GM12878 (cell line): ENCODE results near the gene FOXR2. TPM values are rescaled to one million over a fixed set of nuclear protein-coding genes. Genes with fewer than 3 reads are reported as not detected.

Source experiments
- ATAC-seq: fragments of 200-7000 bp; cut with Tn5 transposase; 3 replicates; pipeline ENCODE4 v1.9.1; 2020; ENCODE audit warnings: mild to moderate bottlenecking, moderate library complexity
- BruUV-seq: library from RNA; stranded (reverse); fragments of 400-500 nt; replicated peaks from 2 replicates; lab custom pipeline; 2021; lab: Mats Ljungman, UMichigan
- CTCF ChIA-PET: fragments of 300-600 bp; sonication (Branson Sonifier 250); formaldehyde crosslinking; extraction: SDS; loops from one replicate; lab custom pipeline; 2021; ENCODE audit warnings: inconsistent platforms; lab: Yijun Ruan, JAX
- POLR2A ChIA-PET: fragments of 350-600 bp; formaldehyde crosslinking; extraction: SDS; loops from one replicate; lab custom pipeline; 2021; ENCODE audit warnings: inconsistent platforms; lab: Charles Lee
- RAD21 ChIA-PET: fragments of 300-600 bp; sonication (Branson Sonifier 250); formaldehyde crosslinking; loops from one replicate; lab custom pipeline; 2023; ENCODE audit warnings: antibody characterized with exemption; ENCODE audit not compliant: unreplicated experiment; lab: Charles Lee
- SMC1A ChIA-PET: fragments of 300-600 bp; sonication (Branson Sonifier 250); formaldehyde crosslinking; loops from one replicate; lab custom pipeline; 2023; ENCODE audit not compliant: unreplicated experiment, uncharacterized antibody; lab: Charles Lee
- DNase-seq: peaks from one replicate; pipeline ENCODE4 v3.0.0-alpha.2; 2011; ENCODE audit warnings: low read depth, low spot score
- FAIRE-seq: peaks from 3 replicates; lab custom pipeline; 2011; peaks lifted over from hg19 to GRCh38; lab: Jason Lieb, UNC
- H2AFZ ChIP-seq: 2 replicates; pipeline ENCODE4 v1.6.0; 2011; ENCODE audit warnings: low read depth, low read length, control low read depth; ENCODE audit not compliant: control insufficient read depth
- H3K27ac ChIP-seq: 2 replicates; pipeline ENCODE4 v1.5.1; 2011; ENCODE audit warnings: control low read depth; ENCODE audit not compliant: control insufficient read depth, insufficient read depth
- H3K27me3 ChIP-seq, 2 experiments: replicated peaks in 1 of 2; 2 replicates each; pipeline versions ENCODE4 v1.6.0 to v1.6.1; 2011; ENCODE audit warnings: low read length in 1 of 2; ENCODE audit not compliant: control insufficient read depth in 2 of 2, insufficient read depth in 2 of 2
- H3K36me3 ChIP-seq, 2 experiments: 2 replicates each; pipeline ENCODE4 v1.5.1; 2011; ENCODE audit warnings: low read length in 1 of 2; ENCODE audit not compliant: control insufficient read depth in 2 of 2, insufficient read depth in 2 of 2
- H3K4me1 ChIP-seq: 2 replicates; pipeline ENCODE4 v1.6.1; 2011; ENCODE audit warnings: mild to moderate bottlenecking, low read length, moderate library complexity, mixed read lengths; ENCODE audit not compliant: control insufficient read depth, insufficient read depth
- H3K4me2 ChIP-seq: 2 replicates; pipeline ENCODE4 v1.6.0; 2011; ENCODE audit warnings: control low read depth; ENCODE audit not compliant: control insufficient read depth, insufficient read depth
- H3K4me3 ChIP-seq: fragments of 200-600 bp; sonication (generic); 2 replicates; pipeline ENCODE4 v1.5.1; 2016
- H3K79me2 ChIP-seq: 2 replicates; pipeline ENCODE4 v1.6.0; 2011; ENCODE audit warnings: low read length; ENCODE audit not compliant: control insufficient read depth, insufficient read depth
- H3K9ac ChIP-seq: 2 replicates; pipeline ENCODE4 v1.8.0; 2011; ENCODE audit warnings: low read length, control low read depth, mixed read lengths; ENCODE audit not compliant: control insufficient read depth, insufficient read depth
- H3K9me3 ChIP-seq: replicated peaks from 3 replicates; pipeline ENCODE4 v1.5.1; 2011; ENCODE audit warnings: mild to moderate bottlenecking, low read length; ENCODE audit not compliant: control insufficient read depth, insufficient read depth
- H4K20me1 ChIP-seq: 2 replicates; pipeline ENCODE4 v1.6.0; 2011; ENCODE audit not compliant: control insufficient read depth, insufficient read depth
- NFXL1 ChIP-seq: fragments of 450-650 bp; IDR thresholded peaks from 2 replicates; pipeline ENCODE4 v1.6.1; 2017; ENCODE audit warnings: antibody characterized with exemption, mild to moderate bottlenecking, borderline replicate concordance
- ZNF384 ChIP-seq: IDR thresholded peaks from 2 replicates; pipeline ENCODE4 v1.6.1; 2012; ENCODE audit warnings: low read depth, mild to moderate bottlenecking, low read length, improper control_type of control experiment, borderline replicate concordance
- WGBS: methylation state at CpG from one replicate; pipeline ENCODE4 v1.1.6; 2016; ENCODE audit warnings: low lambda C conversion rate; ENCODE audit not compliant: insufficient replicate concordance, insufficient coverage; ENCODE audit errors: missing lambda C conversion rate; 5-methylcytosine and 5-hydroxymethylcytosine counted together
- in situ Hi-C: fragments of 300-500 bp; cut with MboI; formaldehyde crosslinking; loops from 9 replicates; pipeline ENCODE4 v1.14.3; 2018; ENCODE audit warnings: mixed read lengths
- intact Hi-C: fragments of 100-400 bp; cut with micrococcal nuclease; formaldehyde crosslinking; loops from one replicate; pipeline ENCODE4 v1.14.2; 2022; ENCODE audit not compliant: unreplicated experiment
- polyA plus RNA-seq, 11 experiments: library from polyadenylated mRNA; depleted of rRNA in 4 of 11; unstranded in 6 of 11; stranded (reverse) in 5 of 11; fragments of >200 nt; fragmentation: Nextera tagmentation in 4 of 11; fragmentation: Illumina TruSeq in 1 of 11; extraction: Ambion mirVana in 4 of 11; extraction: Trizol in 1 of 11; gene quantifications; 1 replicate in 1 of 11; 2 replicates in 10 of 11; pipeline versions ENCODE4 v1.2.1 to v1.2.3, GENCODE V29; 2011 to 2016; ENCODE audit warnings: inconsistent platforms in 2 of 11, missing spikeins in 2 of 11, low read depth in 1 of 11
- total RNA-seq, 4 experiments: library from RNA; depleted of rRNA in 3 of 4; stranded (reverse); fragments of >200 nt in 3 of 4; fragmentation: Illumina TruSeq in 1 of 4; extraction: Trizol in 1 of 4; gene quantifications; 2 replicates each; pipeline versions ENCODE4 v1.2.1 to v1.2.3, GENCODE V29; 2013 to 2021
- TF ChIP-seq, protein P1 (sequence below): fragments of 450-650 bp; formaldehyde crosslinking; IDR thresholded peaks from 2 replicates; pipeline ENCODE4 v1.5.0; 2022; ENCODE audit warnings: mild to moderate bottlenecking, missing genetic modification characterization
- TF ChIP-seq, protein P2 (sequence below): IDR thresholded peaks from 2 replicates; pipeline ENCODE4 v1.6.1; 2011; ENCODE audit warnings: borderline replicate concordance, low read depth, mild to moderate bottlenecking, moderate library complexity, low read length; ENCODE audit not compliant: insufficient read depth, poor library complexity, severe bottlenecking

The FOXR2 gene
- total and polyA plus RNA-seq, 10 of the 15 experiments (the other 5 are each of a cell fraction or from before 2014, with no cell fraction given), result not detected

DNA sequence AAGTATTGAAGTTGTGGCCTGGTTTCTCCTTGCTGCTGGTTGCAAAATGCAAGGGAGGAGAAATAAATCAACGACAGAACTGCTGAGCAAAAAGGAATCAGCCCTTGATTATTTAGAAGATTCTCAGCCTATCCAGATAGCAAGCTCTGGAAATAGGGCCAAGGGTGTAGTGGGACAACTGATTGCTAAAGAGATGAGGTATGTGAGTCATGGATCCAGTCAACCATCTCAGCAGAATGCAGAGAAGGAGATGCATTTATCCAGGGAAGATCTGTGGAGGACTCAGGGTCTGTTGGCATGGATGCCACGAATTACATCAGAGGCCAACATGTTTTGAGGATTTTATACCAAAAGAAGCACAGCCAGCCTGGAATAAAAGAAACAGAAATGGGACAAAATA is 36.7 kb downstream of the FOXR2 start:
- Histone ChIP-seq H3K4me2 (no peak overlapping the region), H3K9ac (no peak overlapping the region), H2AFZ (no peak overlapping the region), H3K4me3 (no peak overlapping the region), H3K27me3 (no peaks in the 10 kb centered on the region), H3K9me3 (no peaks in the 10 kb centered on the region), H3K36me3 (no peaks in the 10 kb centered on the region), H3K4me1 (no peaks in the 10 kb centered on the region), H4K20me1 (no peaks in the 10 kb centered on the region), H3K79me2 (no peaks in the 10 kb centered on the region), H3K27ac (no peak overlapping the region)
- intact Hi-C loops, result no loop called here
- DNase-seq (no peak), FAIRE-seq (no peak), ATAC-seq (no peak)
- ChIA-PET POLR2A (no interaction called here), CTCF (no interaction called here), SMC1A (no interaction called here), RAD21 (no interaction called here)
- in situ Hi-C loops, result no loop called here
- TF ChIP-seq, protein P1, sequence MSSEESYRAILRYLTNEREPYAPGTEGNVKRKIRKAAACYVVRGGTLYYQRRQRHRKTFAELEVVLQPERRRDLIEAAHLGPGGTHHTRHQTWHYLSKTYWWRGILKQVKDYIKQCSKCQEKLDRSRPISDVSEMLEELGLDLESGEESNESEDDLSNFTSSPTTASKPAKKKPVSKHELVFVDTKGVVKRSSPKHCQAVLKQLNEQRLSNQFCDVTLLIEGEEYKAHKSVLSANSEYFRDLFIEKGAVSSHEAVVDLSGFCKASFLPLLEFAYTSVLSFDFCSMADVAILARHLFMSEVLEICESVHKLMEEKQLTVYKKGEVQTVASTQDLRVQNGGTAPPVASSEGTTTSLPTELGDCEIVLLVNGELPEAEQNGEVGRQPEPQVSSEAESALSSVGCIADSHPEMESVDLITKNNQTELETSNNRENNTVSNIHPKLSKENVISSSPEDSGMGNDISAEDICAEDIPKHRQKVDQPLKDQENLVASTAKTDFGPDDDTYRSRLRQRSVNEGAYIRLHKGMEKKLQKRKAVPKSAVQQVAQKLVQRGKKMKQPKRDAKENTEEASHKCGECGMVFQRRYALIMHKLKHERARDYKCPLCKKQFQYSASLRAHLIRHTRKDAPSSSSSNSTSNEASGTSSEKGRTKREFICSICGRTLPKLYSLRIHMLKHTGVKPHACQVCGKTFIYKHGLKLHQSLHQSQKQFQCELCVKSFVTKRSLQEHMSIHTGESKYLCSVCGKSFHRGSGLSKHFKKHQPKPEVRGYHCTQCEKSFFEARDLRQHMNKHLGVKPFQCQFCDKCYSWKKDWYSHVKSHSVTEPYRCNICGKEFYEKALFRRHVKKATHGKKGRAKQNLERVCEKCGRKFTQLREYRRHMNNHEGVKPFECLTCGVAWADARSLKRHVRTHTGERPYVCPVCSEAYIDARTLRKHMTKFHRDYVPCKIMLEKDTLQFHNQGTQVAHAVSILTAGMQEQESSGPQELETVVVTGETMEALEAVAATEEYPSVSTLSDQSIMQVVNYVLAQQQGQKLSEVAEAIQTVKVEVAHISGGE (CRISPR knock-in tag), result no peak
- TF ChIP-seq ZNF384 (no peak), NFXL1 (no peak)
- TF ChIP-seq, protein P2, sequence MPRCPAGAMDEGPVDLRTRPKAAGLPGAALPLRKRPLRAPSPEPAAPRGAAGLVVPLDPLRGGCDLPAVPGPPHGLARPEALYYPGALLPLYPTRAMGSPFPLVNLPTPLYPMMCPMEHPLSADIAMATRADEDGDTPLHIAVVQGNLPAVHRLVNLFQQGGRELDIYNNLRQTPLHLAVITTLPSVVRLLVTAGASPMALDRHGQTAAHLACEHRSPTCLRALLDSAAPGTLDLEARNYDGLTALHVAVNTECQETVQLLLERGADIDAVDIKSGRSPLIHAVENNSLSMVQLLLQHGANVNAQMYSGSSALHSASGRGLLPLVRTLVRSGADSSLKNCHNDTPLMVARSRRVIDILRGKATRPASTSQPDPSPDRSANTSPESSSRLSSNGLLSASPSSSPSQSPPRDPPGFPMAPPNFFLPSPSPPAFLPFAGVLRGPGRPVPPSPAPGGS, result no peak
- 3% methylated on average over 2 of the region's 2 CpGs for WGBS
- no TSS peak for BruUV-seq
